GOT3 (cell line): ENCODE data around the gene TBC1D7.

Experiments
- DNase-seq: peaks from one replicate; lab custom pipeline; 2025; ENCODE audit warnings: mixed read lengths; lab: John Stamatoyannopoulos, UW

The TBC1D7 gene

DNA sequence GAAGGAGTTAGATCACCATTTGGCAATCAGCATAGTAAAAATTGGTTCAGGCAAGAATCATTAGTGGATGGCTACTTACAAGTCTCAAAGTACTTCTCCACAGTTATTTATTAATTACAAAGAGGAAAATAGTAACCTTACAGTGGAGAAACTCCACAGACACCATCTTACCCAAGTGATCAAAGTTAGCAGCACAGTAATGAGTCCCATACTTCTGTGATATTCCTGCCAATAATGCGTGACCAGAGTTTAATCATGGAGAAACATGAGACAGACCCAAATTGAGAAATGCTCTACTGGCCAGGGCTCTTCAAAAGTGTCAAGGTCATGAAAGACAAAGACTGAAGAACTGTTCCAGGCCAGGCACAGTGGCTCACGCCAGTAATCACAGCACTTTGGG, 9.5 kb downstream of the TBC1D7 start:
- no peak for DNase-seq

DNA sequence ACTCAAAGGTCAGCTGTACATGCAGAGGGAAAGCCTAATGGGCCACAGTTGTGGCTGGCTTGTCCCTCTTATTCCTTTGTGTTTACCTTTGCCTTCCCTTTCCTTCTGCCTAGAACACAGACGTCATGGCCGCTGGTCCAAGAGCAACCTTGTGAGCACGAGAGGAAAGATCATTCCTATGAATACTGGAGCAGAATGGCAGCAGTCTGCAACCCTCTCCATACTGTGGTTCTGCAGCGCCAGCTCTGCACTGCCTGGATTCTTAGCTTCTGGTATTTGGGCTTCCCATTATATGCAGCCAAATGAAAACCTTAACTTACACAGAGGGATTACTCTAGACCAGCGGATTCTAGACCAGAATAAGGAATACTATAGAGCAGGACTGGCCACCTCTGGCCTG, 12.4 kb downstream of the TBC1D7 start:
- no peak for DNase-seq

DNA sequence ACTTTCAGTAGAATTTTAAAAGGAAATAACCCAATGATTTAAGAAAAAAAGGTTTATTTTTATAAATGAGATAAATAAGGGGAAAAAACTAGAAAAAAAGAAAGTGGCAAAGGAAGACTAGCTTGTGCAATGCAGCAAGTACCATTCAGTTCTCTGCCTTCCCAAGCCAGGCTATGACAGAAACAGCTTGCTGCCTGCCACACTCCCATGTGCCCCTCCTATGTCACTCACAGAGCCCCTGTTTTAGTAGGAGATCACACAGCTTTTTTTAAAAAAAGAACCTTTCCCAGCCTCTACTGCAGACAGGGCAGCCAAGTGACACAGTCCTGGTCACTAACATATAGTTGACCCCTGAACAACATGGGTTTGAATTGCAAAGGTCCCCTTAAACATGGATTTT, 13.5 kb downstream of the TBC1D7 start:
- DNase-seq = no peak

DNA sequence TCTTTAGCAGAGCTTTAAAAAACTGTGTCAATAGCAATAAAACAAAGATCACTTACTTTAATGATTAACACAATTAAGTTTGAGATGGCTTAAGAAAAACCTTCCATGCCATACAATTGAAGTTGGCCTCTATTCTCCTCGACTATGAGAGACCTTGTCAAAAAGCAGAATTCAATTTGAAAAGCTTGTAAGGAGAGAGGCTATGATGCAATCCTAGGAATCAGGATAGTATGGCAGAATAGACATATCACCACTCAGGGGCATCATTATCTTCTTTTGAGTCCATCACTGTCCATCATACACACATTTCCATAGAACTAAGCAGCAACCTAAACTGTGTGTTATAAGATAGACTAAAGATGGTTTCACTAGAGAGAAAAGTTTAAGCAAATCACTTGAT, 17.2 kb downstream of the TBC1D7 start:
- no peak for DNase-seq

DNA sequence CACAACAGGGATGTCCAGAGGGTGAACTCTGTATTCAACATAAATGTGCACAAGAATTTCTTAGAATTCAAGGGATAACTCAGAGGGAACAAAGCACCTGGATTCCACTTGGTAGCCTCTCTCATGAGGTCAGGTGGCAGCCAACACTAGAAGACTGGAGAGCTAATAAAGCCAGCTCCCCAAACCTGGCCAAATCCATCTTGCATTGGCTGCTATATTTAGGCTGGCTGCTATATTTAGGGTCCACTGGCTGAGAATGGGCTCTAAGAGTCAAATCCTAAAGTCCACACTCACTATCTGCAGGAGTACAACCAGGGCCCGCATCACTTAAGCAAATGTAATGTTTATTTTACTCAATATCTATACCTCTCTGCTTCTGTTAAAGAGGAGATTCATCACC, 20.0 kb downstream of the TBC1D7 start:
- DNase-seq = no peak

DNA sequence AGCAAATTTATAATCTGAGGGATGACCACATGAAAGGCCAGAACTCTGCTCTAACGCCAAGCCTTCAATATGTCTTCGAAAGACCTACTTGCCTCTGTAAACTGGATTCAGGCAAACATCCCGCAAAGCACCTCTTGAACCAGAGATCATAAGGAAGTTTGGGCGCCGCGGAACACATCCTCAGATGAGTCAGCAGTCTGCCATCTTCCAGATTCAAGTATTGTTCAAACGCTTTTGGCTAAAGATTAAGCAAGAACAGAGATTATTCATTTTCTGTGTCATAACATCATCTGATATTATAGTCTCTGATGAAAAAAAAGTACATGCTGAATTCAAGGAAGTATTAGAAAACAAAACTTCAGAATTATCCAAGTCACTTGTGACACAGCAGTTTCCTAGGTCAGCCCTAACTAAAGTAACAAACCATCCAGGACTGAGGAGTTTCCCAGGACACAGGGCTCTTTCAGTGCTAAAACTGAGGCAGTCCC, 20.8 kb downstream of the TBC1D7 start:
- no peak for DNase-seq

DNA sequence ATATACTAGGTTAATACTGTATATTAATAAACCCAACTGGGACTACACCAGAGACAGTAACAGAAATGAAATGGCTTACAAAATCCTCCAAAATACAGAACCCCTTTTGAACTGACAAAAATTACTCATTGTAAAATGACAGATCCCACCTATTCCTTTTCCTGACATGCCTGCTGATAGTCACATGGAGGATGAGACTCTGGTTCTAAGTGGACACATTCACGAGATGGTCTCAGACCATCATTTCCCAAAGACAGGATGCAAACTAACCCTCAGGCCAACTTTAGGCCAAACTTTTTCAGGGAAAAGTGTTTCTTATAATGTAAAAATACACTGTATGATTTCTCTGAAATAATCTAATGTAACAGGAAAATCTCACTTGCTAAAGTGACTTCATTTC, 22.5 kb downstream of the TBC1D7 start:
- DNase-seq = no peak

DNA sequence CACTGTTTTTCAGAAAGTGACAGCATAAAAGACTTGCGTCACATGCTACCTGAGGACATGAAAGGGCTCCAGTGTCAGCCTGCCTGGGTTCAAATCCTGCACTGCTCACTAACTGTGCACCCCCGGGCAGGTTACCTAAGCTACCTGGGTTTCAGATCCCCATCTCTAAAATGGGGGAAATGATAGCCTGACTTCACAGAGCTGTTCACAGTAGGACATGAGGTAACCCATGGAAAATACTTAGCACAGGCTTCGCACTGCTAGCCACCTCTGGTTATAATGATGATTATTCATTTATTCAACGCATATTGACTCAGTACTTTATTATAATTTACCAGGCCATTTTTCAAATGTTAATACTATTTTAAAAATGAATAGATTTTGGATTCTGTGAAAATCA, 23.0 kb downstream of the TBC1D7 start:
- DNase-seq = no peak

DNA sequence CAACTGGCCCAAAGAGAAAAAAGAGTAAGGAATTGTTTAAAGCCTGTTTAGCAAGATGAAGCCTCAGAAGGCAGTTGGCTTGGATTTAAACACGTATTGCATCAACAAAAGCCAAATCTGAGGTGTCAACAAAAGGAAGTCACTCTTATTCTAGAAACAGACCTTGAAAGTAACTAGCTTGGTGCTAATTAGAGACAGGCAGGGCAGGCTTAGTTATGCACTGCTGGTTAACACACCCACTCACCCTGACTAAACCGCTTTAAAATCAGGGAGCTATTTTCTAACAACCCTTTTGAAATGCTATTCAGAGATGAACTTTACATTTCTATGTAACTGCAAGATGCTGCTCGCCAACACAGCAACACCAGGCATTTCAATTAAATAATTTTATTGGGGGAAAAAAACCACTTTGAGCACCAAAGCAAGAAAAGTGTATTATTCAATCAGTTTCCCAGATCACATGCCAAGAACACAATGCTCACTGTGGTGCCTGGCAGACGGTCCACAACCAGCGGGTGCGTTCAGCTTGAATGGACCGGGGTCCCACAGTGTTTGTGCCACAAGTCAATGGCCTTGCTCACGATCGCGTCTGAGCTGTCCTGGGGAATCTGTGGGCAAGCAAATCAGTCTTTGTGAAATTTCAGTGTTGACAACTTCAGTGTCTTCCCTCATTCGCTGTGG, 23.6 kb downstream of the TBC1D7 start:
- no peak for DNase-seq

DNA sequence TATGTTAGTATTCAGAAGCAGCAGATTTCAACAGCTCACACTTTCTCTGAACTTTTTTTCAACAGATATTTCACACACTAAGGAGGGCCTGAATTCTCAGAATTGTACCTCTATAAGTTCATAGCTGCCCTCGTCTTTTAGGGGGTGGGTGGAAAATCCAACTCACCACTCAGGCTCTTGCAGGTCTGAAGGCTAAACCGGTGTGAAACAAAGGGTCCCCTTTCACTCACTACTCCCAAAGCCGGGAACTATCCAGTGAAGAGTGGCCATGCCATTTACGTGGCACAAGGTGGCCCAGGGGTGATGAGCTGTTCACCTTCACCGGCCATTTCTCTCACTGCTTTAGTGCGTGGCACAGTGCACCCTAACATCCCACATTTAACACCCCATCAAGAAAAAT, 24.2 kb downstream of the TBC1D7 start:
- DNase-seq = no peak

DNA sequence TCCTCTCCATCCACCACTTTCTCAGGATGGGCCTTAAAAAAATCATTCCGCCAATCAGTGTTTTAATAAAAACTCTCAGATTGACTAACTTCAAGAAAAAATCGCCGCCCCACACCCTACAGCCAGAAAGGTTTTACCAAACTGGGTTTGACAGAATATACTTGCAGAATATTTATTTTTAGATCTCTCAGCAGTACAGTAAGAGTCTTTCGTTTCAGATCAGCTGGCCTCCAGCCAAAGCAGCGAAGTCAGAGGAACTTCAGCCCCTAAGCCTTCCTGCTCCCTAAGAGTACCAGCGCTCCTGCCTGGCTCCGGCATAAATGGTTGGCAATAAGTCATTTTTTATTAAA, 24.7 kb downstream of the TBC1D7 start:
- no peak for DNase-seq

DNA sequence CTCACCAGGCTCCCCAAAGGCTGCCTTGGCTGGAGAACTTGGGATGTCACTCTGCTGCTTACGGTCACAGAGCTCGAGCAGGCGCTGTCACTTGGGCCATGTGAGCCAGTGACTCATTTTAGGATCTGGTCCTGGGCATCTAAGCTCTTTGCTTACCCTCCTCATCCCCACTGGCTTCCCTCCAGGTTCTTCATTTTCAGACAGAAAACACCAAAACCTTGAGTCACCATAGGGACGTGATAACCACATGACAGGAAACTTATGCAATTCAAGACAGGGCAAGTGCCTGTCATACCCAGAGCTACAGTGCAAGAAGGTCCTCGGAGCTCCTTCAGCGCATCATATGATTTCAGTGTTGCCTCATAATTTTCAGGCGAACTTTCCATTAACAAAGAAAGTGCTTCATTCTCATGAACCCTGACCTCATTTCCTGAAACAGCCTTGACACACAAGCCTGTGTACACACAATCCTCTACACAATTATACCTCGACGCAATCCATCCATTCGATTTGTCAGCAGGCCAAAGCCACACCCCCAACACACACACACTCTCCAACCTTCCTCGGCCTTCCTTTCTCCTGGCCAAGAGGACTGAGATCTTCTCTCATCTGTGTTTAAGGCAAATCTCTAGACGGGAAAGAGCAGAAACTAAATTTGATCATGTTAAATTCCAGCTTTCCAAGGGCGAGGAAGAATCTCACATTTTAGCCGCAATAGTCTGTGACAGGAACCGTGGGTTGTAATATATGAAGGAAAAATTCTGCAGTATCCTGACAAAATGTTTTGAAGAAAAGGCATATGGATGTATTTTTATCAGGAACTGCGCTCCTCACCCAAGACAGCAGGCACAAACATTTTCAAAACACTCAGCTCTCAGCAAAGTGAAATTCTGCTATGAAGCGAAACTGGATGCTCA, 25.3 kb downstream of the TBC1D7 start:
- peak; percentile 29 for DNase-seq

DNA sequence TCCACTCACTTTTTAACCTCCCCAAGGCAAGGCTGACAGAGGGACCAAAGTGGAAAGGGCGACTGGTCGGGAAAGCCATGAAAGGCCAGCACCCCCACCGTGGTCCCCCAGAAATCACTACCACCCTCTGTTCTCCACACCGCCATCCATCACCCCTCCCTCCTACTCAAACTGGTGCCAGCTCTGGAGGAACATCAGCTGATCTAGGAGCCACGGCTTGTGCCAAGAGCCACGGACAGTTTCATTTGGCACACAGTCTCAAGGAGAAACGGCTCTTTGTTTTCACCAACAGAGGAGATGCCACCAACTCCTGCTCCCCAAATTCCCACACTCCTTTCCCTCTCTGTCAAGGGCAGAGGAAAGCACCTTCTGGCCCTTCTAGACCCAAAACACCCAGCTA, 26.0 kb downstream of the TBC1D7 start:
- no peak for DNase-seq

DNA sequence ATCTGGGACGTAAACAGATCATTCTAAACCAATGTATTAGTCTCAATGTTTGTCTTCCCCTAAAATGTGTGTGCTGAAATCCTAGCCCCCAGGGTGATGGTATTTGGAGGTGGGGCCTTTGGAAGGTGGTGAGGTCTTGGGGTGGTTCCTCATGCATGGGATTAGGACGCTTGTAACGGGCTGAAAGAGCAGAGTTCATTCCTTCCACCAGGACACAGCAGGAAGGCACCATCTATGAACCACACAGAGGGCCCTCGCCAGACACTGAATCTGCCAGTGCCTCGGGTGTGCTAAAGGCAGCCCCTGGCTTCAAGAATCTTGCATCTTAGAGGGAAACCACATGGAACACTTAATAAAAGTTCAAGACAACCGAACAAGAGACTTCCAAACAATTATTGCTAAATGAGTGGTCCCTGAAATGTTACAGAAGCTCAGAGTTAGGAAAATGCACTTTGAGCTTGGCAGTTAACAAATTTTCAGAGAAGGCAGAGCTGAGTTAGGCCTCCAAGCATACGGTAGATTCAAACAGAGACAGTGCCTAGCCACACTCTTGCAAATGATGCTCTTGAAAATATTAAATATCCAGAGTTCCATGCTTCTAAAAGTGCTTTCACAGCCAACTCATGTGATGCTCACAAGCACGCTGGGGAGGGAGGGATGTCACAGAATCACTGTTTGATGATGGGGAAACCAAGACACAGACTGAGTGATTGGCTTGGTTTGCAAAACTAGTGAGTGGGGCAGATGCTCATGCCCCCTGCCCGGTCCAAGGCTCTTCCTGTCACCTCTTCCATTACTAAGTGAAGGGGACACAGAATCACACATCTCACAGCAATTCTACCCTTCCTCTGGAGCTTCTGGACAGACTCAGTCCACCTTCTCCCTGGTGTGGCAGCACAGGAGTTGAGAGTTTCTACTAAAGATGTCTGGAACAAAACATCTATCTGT, 27.4 kb downstream of the TBC1D7 start:
- DNase-seq = no peak

DNA sequence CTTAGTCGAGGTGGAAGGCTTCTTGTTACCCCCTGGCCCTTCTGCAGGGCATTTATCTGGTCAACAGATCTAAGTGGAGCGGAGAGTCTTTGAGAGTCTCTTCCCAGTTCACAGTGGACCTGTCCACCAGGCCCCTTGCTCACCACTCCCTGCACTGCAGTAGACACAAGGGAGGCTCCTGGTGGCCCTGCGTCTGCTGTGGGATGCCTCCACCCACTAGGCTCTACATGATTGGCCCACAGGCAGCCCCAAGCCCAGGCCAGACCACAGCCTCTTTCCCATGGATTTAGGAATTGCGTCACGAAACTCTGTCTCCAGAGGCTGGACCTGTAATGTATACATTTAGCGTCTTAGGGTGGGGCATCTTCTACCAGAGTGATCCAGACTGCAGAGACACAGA, 28.4 kb downstream of the TBC1D7 start:
- DNase-seq = no peak

DNA sequence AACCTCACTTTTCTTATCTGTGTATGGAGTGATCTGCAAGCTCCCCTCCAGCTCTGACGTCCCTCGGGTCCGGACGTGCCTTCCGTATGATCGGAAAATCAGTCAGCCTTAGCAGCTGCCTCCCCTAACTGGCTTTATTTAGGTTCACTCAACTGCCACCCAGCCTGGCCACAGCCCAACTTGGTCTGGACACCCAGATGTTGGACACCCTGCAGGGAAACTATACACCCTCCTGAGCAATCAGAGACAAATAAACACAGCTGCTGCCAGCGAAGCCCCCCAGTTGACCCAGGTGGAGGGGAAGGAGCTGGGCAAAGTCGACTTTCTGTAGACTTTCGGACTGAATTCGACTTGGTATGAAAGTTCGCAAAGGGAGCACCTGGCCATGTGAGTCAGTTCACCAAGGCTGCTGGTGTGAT, 28.9 kb downstream of the TBC1D7 start:
- no peak for DNase-seq

DNA sequence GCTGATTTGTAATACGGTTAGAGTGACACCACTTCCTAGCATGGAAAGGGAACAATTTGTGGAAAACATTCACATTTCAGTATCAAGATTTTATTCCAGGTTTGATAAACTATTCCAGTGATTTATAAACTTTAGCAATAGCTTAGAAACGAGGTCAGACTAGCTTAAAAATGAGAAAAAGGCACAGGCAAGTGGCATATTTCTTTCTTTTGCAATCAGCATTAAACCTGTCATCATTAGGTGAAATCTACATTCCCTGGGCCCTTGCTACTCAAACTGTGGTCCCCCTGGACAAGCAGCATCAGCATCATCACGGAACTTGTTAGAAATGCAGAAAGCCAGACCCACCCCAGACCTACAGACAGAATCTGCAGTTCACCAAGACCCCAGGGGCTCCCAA, 29.9 kb downstream of the TBC1D7 start:
- DNase-seq = no peak

DNA sequence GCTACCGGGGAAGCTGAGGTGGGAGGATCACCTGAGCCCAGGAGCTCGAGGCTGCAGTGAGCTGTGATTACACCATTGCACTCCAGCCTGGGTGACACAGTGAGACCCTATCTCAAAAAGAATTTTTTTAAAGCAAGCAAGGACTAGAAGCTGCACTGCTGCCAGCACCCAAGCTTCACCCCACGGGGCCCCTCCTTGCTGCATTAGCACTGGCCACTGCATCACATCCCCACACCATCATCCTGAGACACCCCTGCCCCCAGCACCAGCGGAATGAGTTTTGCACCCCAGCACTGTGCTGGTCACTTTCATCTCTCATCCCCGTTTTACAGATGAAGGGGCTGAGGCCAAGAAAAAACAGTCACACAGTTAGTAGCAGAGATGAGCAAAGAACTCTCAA, 30.9 kb downstream of the TBC1D7 start:
- DNase-seq = no peak

DNA sequence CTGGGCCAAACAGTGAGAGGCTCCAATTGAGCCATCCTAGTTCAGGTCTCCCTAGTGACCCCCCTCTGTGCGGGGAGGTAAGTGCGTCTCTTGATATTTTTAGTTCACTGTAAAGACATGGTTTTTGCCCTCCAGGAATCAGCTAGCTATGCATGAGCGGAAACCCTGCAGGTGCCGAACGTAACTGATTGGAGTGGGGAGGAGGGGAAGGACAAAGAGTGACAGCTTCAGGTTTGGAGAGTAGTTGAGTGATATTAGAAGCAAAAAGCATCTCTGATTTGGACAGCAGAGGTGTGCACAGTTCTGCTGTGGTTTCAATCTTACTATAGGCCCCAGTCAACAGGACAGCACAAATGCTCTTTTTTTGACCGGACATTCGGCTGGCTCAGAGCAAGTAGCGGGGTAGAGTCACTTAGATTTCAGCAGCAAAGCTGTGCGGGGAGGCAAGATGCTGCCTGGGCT, 31.8 kb downstream of the TBC1D7 start:
- no peak for DNase-seq

DNA sequence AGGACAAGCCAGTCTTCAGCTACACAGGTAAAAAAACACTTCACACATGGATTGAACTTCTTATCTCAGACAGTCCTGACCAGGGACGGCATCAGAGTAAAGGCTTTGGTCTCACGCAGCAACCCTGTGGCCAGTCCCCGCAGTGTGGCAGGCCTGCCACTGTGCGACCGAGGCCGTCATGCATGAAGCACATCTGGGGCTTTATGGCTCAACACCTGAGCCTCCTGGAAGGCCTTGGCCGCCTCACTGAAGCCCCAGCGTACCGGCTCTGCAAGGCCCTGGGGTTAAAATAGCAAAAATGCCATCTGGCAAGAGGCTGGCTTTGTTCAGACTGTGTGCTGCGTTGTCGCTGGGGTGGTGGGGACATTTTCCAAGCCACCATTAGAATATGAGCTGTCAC, 32.8 kb downstream of the TBC1D7 start:
- no peak for DNase-seq

DNA sequence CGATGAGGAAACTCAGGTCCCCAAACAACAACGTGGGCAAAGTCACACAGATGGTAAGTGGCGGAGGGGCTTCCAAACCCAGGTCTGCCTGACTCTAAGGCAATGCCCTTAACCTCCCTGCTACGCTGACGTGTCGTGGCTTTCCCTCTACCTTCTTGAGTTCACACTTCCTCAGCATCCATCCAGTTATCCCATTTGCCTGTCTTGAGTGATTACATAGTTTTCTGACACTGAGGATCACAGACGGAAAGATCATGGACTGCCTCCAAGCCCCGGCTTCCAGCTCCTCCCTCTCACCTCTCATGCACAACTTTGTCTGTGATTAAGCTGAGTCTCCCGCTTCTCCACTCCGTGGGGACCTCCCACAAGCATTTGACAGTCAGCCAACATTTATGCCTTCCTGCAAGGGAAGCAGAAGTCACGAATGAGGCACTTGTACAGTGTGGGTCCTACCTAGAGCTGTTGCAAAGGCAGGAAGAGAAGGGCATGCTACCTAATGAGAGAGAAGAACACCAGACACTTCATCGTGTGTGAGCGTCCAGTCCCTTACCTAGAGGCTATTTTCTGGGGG, 33.8 kb downstream of the TBC1D7 start:
- DNase-seq = no peak

DNA sequence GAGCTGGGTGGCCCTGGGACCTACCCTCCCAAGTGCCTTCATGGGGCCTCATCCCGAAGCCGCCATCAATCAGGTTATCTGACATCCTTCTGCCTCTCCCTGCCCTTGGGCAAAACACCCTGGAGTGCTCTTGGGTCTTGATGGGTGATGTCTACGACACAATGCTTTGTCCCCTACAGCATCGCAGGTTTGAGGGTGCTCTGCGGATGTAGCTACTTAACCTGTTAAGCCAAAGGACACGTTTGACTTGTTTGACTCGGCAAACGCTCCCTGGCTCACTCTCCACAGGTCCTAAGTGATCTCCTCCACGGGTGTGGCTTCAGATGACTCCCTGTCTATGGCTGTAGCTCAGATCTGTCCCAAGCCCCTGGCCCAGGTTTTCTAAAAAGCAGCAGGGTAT, 35.6 kb downstream of the TBC1D7 start:
- DNase-seq = no peak
